Adrenal gland (tissue), 5 donors: ENCODE measurements around the gene PSORS1C1.
"Not testable (repeated sequence)": the region's sequence is repeated elsewhere in the genome, so short reads cannot be mapped to it uniquely, and the experiment has no call there.

Experiments
- CTCF ChIP-seq, 6 experiments: fragments of 450-650 bp in 4 of 6; fragments of 200-600 bp in 2 of 6; sonication (generic) in 1 of 6; IDR thresholded peaks; 1 replicate in 5 of 6; 2 replicates in 1 of 6; pipeline versions ENCODE4 v1.5.1 to v1.8.0; 2016 to 2021; ENCODE audit warnings: antibody characterized with exemption in 6 of 6, mild to moderate bottlenecking in 2 of 6, moderate library complexity in 1 of 6
- POLR2A ChIP-seq, 2 donors: fragments of 450-650 bp; IDR thresholded peaks; one replicate each; pipeline ENCODE4 v1.6.1; 2017; ENCODE audit warnings: antibody characterized with exemption in 2 of 2, mild to moderate bottlenecking in 2 of 2, moderate library complexity in 1 of 2
- donor health status: DM: no; HTN: no; CAD: no.

- TF ChIP-seq POLR2A, CTCF (IDR thresholded peaks at IDR 0.05): not testable (repeated sequence)
Measured at GRCh38 chr6:31164475-31165063, 50.0 kb downstream of the PSORS1C1 start.
